HG02763 (cell line): Measurements from ENCODE around the gene ISYNA1.

ENCODE experiments used
- ATAC-seq: cut with Tn5 transposase; IDR thresholded peaks from one replicate; pipeline ENCODE4 v1.9.1; 2021; ENCODE audit warnings: mild to moderate bottlenecking, moderate library complexity; ENCODE audit not compliant: unreplicated experiment

The ISYNA1 gene

DNA sequence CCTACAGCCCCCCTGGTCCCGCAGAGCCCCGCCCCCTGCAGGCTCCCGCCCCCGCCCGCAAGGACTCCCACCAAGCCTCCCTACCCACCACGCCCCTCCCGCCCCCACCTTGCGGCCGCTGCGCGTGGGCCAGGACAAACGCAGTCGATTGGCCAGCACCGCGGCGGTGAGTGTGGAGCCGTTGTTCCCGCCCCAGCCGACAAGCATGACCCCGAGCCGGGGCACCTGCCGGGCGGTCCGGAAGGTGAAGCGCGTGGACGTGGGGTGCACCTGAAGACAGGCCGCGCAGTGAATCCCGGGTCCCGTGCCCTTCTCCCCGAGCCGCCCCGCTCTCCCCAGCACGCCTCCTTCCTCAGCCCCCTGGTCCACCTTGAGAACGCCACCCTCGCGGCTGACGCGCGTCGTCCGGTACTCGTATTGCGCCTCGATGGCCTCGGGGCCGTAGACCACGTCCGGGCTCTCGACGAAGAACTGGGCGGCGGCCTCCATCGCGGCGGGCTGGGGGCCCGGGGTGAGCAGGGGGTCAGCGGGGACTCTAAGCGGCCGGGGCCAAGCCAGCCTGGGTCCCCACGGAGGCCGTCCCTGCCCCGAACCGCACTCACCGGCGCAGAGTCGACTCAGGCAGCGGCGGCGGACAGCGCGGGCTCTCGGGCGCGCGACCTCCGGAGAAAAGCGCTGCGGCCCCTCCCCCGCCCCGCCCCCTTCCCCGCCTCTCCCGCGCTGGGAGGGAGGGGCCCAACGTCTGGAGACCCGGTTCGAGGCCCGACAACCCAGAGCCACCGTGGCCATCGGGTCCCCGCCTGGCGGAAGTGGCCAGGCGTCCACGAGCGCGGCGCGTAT, at the start of gene ISYNA1:
Gene ISYNA1 (minus strand): TSS at position 643 of the 840 bp plus-strand sequence. CDS start 154 bp downstream, at position 489.
- ATAC-seq: no peak

DNA sequence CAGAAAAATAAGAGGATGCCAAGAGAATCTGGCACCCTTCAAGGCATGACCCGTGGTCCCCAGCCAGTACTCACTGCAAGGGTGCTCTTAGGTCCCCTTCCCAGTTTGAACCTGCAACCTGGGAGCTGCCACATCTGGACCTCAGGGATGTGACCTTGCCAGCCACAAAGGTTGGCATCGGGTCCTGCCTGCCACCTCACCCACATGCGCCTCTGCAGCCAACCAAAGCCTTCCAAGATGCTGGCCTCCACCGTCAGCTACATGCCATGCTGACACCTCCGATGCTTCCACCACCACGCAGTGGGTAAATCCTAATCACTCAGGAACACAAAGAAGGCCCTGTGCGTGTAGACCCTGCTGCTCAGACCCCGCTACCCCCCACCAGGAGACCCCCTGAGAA, 48.8 kb upstream of the ISYNA1 start:
- ATAC-seq: no peak

- ATAC-seq: no peak
Observed at GRCh38 chr19:18484992-18485391, 47.1 kb upstream of the ISYNA1 start.

GRCh38 chr19:18483119-18483890, 45.4 kb upstream of the ISYNA1 start:
- no peak for ATAC-seq

- no peak for ATAC-seq
Observed at GRCh38 chr19:18481505-18482222, 43.7 kb upstream of the ISYNA1 start.

GRCh38 chr19:18480006-18480691, 42.2 kb upstream of the ISYNA1 start:
- no peak for ATAC-seq

DNA sequence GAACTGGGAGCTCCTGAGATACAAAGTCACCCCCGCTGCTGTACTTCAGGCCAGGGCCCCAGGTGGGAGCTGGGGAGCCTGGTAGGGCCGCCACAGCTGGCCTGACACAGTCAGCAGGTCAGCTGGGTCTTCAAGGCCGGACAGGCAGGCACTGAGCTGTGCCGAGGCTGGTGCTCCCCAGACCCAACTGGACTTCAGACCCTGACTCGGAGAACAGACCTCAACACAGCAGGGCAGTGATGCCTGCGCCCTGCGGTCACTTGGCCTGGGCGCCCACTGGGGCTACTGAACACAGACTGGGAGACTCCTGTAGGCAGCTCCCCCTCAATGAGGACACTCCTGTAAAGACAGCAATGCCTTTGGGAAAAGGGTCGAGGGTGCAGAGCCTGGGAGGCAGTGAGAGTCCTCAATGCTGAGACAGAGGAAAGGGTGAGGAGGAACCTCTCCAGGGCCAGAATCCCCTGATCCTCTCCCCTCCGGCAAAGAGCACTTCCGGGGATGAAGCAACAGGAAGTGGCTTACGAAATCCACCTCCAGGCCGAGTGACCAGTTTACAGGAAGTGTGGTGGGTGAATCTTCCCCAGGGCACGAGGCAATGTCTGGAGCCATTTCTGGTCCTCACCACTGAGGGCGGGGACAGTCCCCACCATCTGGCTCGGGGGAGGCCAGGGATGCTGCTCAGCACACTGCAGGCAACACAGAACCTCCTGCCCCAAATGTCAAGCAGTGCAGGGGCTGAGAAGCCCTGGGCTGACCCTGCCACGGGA, 40.8 kb upstream of the ISYNA1 start:
- ATAC-seq: peak; percentile 66

DNA sequence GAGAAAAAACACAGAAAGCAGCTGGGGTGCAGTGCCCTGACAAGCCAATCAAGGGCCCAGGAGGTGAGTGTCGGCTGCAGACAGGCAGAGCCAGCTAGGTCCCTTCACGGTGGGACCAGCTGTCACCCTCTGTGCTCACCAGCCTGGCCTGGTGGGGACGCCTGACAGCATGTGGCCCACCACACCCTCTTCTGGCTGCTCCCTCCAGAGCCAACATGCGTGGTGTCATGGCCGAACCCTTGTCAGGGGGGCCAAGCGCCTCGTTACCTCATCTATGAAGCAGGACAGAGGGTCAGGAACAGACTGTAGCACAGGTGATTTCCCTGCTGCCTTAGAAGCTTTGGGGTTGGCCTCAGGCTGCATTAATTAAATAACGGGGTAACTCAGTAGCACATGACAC, 40.0 kb upstream of the ISYNA1 start:
- no peak for ATAC-seq

DNA sequence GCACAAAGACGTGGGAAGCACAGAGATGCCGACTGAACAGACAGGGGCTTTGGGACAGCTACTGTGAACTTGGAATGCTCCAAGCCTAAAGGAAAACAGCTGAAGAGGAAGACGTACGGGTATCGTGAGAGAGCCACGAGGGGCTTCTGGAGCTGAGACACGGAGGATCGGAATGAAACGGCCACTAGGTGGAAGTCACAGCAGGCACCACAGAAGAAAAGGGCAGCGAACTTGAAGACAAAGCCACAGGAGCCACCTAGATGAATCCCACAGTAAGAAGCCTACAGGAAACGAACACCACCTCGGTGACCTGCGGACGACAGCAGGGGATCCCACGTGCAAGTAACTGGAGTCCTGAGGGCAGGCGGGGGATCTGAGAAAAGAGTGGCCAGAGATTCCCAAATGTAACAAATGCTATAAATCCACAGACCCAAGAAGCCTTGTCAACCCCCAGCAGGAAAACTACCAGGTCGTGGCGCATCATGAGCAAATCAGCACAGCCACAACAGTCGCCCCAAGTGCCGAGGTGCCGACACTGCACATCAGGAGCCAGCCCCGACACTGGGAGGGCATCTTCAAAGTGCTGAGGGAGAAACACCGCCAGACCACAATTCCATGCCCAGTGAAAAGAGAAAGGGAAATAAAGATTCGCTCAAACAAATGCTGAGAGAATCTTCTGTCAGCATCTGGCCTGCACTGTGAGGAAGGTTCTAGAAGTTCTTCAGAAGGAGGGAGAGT, 39.3 kb upstream of the ISYNA1 start:
- ATAC-seq: no peak

DNA sequence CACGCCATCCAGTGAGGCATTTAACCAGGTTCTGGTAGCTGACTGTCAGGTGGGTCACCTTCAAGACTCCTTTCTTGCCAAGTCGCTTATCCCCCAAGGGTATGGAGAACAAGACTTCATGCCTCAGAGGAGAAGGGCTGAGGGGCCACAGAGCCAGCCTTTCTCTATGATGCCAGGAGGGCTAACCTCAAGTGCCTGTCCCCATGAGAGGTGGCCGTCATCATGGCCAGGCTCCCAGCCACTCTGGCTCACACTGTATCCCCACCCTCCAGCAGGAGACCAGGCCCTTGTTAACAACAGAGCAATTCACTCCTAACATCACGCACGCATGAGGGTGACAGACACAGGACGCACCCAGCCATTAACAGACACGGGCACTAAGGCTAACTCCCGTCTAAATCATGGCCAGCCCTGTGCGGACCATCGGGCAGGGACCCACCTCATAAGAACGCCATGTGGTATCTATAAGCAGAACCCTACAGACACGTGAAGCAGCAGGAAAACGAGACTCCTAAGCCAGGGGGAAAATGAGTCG, 38.6 kb upstream of the ISYNA1 start:
- ATAC-seq: no peak

- ATAC-seq: no peak
Observed at GRCh38 chr19:18475762-18476331, 37.9 kb upstream of the ISYNA1 start.

DNA sequence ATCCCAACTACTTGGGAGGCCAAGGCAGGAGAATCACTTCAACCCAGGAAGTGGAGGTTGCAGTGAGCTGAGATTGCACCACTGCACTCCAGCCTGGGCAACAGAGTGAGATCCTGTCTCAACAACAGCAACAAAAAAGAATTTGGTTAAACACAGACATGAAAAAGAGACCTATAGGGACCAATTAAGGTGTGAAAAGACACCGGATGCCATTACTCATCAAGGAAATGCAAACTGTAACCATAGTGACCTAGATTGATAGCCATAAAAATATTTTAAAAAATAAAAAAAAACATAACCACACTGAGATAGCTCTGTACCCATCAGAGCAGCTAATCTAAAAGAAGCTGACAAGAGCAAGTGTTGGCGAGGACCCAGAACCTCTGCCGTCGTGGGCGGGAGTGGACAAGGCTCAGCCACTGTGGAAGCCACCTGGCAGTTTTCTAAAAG, 37.1 kb upstream of the ISYNA1 start:
- ATAC-seq: no peak

GRCh38 chr19:18474366-18474887, 36.5 kb upstream of the ISYNA1 start:
- no peak for ATAC-seq

DNA sequence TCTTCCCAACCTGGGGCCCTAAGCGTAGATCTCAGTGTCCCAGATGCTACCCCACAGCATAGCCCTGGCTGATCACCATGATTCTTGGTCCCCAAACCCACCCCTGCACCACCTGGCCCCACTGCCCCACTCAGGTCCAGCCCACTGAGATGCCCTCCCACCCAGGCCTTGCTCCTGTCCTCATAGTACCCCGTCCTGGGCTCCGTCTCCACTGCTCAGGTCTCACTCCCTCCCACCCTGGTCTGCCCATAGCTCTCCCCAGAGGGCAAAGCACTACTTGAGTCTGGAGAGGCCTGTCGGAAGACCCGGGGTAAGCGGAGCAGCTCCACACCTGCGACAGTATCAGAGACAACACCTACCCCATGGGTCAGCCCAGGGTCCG, 35.8 kb upstream of the ISYNA1 start:
- no peak for ATAC-seq

DNA sequence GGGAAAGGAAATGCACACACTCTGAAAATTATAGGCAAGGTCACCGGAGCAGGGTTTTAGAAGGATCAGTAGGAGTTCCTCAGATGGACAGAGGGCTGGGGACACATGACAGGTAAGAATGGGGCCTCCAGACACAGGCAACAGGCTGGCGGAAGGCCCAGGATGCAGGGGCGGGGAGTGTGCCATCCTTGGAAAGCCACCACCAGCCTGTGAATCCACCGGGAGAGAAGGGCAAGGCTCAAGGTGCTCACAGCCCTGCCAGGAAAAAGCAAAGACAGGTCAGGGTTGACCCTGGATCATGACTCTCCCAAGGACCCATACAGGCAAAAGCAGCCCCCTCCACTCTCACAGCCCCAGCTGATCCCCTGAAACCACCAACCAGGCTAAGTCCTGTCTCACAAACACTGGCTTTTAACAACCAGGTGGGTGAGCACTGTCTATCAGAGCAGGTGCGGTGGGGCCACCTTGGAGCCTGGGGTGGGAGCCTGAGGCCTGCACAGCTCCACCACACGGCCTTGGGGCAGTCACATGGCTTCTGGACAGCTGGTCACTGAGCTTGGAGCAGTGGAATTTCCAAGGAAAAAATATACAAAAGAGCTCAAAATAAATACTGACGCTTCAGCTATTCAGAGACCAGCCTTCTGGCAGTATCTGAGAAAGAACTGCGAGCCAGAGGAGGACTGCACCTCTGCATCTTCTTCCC, 35.2 kb upstream of the ISYNA1 start:
- no peak for ATAC-seq

- ATAC-seq: no peak
Observed at GRCh38 chr19:18470787-18471186, 32.9 kb upstream of the ISYNA1 start.

GRCh38 chr19:18469069-18469846, 31.3 kb upstream of the ISYNA1 start:
- no peak for ATAC-seq
